Measurements from ENCODE around the gene CLTCL1. TPM values are rescaled to one million over a fixed set of nuclear protein-coding genes. Genes with fewer than 3 reads are reported as not detected.
"Not testable (repeated sequence)": the region's sequence is repeated elsewhere in the genome, so short reads cannot be mapped to it uniquely, and the experiment has no call there.

CLTCL1 gene
- polyA plus RNA-seq, 3 donors: 1.9 to 5.7 (median 4.8) TPM

DNA sequence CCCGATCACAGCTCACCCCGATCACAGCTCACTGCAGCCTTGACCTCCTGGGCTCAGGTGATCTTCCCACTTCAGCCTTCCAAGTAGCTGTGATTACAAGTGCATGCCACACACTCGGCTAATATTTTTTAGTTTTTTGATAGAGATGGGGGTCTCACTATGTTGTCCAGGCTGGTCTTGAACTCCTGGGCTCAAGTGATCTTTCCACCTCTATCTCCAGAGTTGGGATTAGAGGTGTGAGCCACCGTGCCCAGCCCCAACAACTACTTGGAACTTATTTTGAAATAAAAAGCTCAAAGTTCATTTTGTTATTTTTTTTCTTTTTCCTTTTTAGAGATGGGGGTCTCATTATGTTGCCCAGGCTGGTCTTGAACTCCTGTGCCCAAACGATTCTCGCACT is 85.2 kb downstream of the CLTCL1 start:
- WGBS, 3 donors: 92 to 96% (median 92%) methylated on average over 6 of the region's 6 CpGs

DNA sequence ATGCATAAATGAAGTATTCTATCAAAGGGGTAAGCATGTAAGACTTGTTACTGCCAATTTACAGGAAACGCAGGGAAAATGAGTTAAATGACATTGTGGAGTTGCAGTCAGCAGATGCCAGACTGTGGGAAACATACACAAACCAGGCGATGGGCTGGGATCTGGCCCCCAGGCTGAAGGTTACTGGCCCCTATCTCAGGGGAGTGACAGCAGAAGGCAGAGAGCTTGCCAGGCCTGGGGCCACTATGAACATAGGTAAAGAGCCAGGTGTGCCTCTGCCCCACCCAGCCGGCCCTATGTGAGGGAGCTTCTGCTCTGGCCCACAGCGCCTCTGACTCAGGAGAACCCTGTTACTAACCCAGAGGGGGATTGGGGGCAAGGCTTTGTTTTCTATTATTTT is 86.9 kb downstream of the CLTCL1 start:
- WGBS, 3 donors: 83 to 97% (median 95%) methylated on average over 4 of the region's 4 CpGs

More for the DNA sequence above, 85.2 kb downstream of the CLTCL1 start:
- H3K27ac ChIP-seq (ENCODE audit: low read depth, low read length): no peak overlapping the region

DNA sequence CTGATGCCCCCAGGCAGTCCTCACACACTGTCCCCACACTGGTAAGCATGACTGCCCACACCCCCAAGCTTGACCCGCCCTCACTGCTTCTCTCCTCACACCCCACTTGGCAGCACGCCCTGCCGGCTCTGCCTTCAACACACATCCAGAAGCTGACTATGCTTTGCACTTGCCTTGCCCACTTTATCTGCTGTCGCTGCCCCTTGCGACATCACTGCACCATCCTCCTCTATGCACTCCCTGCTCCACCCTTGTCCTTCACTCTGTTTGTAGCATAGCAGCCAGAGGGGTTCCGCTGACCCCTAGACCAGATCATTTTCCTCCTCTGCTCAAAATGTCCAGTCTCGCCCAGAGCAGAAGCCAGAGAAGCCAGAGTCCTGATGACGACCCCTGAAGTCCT is 87.7 kb downstream of the CLTCL1 start:
- 82 to 86% (median 85%) methylated on average over 8 of the region's 8 CpGs for WGBS, 3 donors
- no peak overlapping the region for H3K27ac ChIP-seq (ENCODE audit: low read depth, low read length)

More for the DNA sequence above, 86.9 kb downstream of the CLTCL1 start:
- no peak overlapping the region for H3K27ac ChIP-seq (ENCODE audit: low read depth, low read length)

DNA sequence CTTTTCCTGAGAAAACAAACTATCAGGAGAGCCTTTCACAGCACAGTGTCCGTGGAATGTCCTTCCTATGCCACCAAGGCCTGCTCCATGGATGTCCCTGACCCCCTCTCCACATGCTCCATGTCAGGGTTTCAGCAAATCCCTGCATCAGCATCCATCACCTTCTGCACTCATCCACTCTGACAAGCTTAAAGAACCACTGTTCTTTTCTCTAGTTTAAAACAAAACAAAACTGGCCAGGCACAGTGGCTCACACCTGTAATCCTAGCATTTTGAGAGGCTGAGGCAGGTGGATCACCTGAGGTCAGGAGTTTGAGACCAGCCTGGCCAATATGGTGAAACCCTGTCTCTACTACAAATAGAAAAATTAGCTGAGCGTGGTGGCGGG is 88.7 kb downstream of the CLTCL1 start:
- H3K27ac ChIP-seq (ENCODE audit: low read depth, low read length): not testable (repeated sequence)
- 89 to 96% (median 94%) methylated on average over 3 of the region's 3 CpGs for WGBS, 3 donors

DNA sequence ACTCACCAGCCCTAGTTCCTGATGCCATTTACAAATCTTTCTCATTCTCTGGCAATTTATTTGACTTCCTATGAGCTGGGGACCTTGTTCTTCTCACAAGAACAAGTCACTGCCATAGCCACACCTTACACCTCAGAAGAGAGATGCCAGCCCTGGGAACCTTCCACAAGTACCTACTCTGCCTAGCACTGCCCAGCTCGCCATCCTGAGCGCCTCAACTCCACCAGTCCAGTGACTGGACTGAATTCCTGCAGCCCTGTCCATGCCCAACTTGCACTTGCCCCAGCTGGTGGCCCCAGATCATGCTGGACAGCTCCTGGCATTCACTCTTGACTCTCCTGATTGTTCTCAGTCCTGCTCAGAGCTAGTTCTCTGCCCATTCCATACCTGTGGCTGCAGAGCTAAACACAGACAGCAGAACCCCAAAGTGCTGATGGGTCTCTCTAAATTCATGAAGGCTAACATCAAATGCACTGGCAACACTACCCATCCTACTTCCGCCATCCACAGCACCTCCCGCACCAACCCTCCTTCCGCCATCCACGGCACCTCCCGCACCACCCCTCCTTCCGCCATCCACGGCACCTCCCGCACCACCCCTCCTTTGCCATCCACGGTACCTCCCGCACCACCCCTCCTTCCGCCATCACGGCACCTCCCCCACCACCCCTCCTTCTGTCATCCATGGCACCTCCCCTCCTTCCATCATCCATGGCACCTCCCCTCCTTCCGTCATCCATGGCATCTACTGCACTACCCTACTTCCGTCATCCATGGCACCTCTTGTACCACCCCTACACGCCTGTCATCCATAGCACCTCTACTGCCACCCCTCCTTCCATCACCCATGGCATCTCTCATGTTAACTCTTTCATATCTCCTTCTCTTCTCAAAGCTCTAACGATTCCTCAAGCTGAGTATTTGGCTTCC is 89.4 kb downstream of the CLTCL1 start:
- WGBS, 3 donors: 92 to 96% (median 95%) methylated on average over 18 of the region's 18 CpGs

DNA sequence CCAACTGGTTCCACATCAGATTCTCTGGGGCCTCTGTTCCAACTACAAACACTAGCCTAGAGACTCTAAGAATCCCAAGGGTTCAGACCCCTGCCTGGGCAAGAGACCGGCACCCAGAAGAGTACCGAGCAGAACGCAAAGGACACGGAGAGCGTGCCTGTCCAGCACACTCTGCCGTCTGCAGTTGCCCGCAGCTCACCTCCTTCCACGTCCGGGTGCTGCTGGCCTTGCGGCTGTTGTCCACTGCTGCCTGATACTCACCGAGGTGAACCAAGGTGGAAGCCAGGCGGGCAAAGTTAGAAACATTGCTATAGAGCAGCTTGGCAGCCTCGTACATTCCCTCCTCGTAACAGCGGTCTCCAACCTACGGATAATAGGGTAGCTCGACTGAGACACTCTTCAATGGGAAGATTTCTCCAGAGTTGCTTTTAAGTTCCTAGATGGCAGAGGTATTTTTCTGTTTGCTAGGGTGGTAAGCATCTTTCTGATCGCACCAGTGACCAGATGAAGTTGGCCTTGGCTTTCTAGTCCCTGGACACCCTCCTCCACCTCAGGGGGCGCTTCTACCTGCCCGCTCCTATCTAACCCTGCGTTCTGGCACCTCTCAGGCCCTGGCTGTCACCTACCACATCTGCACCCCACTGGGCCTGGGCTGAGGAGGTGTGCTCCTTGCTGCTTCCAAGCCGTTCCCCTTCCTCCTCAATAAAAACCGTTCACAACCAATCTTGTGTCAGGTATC is 90.2 kb downstream of the CLTCL1 start:
- WGBS, 3 donors: 93 to 96% (median 96%) methylated on average over 23 of the region's 23 CpGs
- no peak overlapping the region for H3K27ac ChIP-seq (ENCODE audit: low read depth, low read length)

More for the DNA sequence above, 89.4 kb downstream of the CLTCL1 start:
- no peak overlapping the region for H3K27ac ChIP-seq (ENCODE audit: low read depth, low read length)

DNA sequence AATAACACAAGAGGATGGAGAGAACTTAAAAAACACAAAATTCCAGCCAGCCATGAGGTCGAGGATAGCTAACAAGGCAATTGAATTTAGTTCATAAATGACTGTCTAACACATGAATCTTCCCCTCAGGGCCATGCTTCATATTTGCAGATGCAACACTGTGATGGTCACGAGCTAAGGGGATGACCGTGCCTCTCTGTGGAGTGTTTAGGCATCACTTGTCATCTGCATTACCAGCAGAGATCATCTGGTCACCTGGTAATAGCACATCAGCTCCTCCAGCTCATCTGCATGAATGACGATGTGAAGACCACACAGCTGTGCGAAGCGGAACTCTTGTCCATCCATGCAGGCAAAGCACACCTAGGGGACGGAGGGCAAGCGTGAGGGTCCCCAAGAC is 92.0 kb downstream of the CLTCL1 start:
- 83 to 92% (median 90%) methylated on average over 8 of the region's 8 CpGs for WGBS, 3 donors
- H3K27ac ChIP-seq (ENCODE audit: low read depth, low read length): no peak overlapping the region

DNA sequence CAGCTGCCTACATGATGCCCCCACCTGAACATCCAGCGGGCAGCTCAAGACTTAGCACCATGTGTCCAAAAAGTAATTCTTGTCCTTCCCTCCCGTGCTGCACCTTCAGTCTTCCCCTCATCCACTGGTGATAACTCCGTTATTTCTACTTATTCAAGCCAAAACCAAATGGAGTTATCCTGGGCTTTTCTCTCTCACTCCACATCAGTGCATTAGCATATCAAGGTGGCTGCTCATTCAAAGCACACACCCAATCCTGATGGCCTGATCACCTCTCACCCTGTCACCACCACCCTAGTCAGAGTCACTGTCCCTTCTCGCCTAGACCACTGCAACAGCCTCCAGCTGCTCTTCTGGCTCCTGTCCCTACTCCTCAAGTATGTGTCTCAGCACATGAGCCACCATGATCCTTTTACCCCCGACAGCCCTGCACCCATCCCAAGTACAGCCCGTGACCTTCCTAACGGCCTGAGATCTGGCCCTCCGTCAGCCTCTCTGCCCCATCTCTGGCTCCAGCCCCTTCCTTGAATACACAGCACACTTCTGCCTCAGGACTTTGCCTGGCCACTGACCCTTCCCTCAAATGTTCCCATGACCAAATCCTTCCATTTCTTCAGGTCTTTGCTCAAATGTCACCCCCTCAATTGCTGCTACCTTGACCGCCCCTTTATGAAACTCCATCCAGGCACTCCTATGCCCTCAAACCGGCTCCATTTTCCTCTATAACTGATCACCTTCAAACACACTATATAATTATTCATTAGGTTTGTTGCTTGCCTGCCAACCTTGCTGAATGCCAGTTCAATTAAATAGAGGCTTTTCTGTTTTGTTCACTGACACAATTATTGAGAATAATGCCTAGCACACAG is 93.3 kb downstream of the CLTCL1 start:
- WGBS, 3 donors: 88 to 95% (median 89%) methylated on average over 10 of the region's 10 CpGs
- no peak overlapping the region for H3K27ac ChIP-seq (ENCODE audit: low read depth, low read length)

DNA sequence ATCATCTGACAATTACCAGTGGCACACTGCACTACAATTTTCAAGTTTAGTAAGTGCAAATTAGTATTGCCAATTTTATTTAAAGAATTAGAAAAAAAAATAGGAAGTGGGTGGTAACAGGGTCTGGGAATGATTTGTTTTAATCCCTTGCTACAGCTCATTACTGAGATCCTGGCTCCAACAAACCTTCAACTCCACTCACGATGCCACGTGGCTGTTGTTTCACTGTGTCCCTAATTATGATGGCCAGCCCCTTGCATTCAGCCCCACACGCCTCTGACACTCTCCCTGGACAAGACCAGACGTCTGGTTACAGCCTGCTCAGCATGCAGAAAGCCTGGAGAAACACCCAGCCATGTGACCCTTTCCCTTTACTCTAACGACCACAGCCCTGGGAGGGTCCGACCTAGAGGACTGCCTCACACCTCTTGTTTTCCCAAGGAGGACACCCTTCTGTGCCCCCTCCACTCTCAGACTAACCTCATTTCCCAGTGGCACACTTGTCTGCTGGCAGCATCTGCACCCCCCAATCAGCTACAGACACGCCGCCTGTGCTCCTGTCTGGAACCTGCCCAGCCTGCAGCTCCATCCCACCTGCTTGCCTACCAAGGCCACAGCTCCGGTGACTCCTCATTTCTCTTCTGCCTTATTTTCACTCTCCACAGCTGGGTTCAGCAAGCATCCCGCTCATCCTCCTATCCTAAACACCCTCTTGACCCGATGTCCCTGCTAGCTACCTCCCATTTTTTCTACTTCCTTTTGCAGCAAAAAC is 94.5 kb downstream of the CLTCL1 start:
- WGBS, 3 donors: 71 to 85% (median 80%) methylated on average over 11 of the region's 11 CpGs
- H3K27ac ChIP-seq (ENCODE audit: low read depth, low read length): no peak overlapping the region

DNA sequence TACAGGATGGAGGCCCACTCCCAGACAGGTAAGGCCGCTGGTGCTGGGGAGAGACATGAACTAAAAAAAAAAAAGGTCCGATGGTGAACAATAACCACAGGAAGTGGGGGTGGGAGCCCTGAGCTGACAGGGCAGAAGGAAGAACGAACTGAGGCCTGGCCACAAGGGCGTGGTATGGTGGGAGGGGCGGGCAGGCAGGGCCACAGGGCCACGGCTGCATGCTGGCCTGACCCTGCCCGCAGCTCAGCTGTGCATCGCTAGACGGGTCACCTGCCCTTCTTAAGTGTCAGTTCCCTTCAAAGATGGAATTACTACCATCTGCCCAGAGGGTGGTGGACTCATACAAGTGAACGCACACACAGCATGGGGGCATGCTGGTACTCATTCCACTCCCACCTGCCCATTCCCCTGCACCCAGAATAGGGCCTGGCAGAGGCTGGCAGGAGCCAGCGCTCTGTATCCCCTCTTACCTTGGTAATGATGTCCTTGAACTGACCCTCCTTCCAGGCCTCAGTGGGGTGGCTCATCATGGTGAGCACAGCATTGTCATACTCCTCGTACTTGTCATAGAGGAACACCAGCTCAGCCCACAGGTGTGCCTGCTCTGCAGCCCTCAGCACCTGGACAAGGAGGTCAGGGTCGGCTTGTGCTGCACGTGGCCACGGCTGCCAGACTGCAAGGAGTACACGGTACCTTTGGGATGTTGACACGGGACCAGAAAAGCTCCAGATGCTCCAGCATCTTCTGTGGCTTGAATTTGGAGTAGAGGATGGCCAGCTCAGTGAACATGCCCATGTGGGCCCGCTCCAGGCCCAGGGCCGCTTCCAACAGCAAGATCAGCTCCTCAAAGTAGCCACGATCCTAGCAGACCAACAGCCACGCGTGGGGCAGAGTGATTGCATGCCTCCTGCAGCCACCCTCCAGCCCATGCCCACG is 95.5 kb downstream of the CLTCL1 start:
- no peak overlapping the region for H3K27ac ChIP-seq (ENCODE audit: low read depth, low read length)
- 75 to 90% (median 82%) methylated on average over 23 of the region's 23 CpGs for WGBS, 3 donors

DNA sequence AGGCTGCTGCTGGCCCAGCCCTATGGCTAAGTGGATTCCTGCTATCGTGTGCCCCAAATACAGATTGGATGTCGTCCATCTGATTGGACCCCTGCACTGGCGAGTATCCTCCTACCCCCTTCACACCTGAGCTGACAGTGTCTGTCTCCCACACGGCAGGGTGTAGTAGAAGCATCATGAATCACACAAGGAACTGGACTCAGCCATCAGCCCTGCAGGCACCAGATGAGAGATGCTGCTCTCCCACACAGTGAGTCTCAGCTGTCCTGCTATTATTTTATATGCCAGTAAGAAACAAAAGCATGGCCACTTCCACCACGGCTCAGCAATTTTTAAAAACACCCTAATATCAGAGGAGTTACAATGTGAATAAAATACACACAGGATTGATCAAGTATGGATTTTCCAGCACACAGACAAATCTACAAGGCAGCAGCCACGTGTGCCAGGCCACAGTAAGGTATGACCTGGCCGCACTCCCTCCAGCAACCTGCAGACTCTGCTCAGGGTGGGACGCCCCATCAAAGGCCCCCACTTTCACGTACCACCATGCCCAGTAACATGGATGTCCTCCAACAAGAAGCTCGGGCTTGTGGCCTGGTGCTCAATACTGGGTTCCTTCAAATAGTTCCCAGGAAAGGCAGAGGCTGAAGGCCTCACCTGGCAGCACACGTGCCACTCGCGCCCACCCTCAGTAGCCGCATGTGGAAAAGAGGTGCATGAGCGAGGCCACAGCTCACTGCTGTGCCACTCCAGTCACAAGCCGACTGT is 96.6 kb downstream of the CLTCL1 start:
- no peak overlapping the region for H3K27ac ChIP-seq (ENCODE audit: low read depth, low read length)
- WGBS, 3 donors: 89 to 94% (median 92%) methylated on average over 16 of the region's 16 CpGs

DNA sequence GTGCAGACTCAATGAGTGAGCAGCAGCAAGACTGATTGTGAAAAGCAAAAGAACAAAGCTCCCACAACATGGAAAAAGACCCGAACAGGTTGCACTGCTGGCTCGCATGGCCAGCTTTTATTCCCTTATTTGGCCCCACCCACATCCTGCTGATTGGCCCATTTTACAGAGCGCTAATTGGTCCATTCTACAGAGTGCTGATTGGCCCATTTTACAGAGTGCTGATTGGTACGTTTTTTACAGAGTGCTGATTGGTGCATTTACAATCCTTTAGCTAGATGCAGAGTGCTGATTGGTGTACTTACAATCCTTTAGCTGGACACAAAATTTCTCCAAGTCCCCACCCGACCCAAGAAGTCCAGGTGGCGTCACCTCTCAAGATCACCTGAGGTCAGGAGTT is 97.6 kb downstream of the CLTCL1 start:
- WGBS, 3 donors: 94 to 97% (median 95%) methylated on average over 6 of the region's 6 CpGs

DNA sequence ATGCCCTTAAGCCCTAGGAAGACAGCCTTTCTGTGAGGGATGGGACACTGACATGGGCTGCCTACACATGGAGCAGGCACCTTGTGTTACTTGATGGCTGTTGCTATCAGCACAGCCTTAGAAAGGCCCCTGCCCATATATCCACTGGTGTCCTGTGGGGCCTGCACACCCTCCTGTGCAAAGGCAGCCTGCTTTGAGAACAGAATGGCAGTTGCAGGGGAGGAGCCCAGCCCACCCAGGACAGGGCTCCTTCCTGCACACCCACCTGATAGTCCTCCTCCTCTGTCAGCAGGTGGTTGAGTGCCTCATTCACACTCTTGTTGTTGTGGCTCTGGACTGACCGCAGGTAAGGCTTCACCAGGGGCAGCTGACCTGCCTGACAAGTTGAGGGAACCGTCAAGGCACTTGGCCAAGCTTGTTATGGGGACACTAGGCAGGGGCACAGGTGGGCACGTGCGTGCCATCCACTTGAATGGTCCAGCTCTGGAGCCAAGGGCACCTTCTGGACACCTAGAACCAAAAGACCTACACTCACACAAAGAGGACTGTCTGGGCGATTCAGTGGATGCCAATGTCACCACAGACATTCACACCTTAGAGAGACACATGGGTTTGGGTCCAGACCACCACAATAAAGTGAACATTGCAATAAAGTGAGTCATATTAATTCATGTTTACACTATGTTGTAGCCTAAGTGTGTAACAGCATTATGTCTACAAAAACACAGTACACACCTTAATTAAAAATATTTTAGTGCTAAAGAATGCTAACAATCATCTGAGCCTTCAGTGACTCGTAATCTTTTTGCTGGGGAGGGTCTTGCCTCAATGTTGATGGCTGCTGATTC is 103.6 kb downstream of the CLTCL1 start:
- H3K27ac ChIP-seq (ENCODE audit: low read depth, low read length): no peak overlapping the region
- WGBS, 3 donors: 84 to 91% (median 87%) methylated on average over 6 of the region's 6 CpGs

More for the DNA sequence above, 97.6 kb downstream of the CLTCL1 start:
- H3K27ac ChIP-seq (ENCODE audit: low read depth, low read length): no peak overlapping the region

DNA sequence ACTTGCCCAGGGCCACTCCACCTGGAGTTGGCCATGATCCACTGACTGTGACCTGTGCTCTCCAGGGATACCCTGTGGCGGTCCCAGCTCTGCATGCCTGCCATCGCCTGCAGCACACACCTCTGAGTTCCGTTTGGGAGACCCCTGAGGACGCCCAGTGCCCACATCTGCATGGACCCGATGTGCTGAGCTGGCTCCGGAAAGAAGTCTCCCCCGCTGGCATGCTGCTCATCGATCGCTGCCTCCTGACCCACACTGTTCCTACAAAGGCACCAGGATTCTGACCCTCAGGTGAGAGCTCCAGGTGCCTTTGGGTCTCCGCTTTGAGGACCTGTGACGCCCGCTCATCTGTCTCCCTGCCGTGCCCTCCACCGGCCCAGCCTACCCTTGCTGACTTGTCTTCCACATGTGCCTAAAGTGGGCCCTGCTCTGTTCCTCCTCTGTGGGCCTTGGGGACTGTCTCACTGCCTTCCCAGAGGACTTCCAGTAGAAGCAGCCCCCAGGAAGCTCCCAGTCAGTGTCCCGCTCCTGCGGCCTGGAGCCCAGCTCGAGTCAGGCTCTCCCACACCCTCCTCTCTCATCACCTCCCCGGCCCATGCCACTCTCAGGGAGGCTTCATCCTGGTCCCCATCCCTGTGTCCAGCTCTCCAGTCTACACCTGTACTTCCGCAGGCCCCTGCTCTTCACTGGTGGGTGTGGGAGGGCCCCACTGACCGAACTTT is 107.1 kb downstream of the CLTCL1 start:
- no peak overlapping the region for H3K27ac ChIP-seq (ENCODE audit: low read depth, low read length)
- WGBS, 3 donors: 84 to 92% (median 88%) methylated on average over 16 to 20 of the region's 20 CpGs

DNA sequence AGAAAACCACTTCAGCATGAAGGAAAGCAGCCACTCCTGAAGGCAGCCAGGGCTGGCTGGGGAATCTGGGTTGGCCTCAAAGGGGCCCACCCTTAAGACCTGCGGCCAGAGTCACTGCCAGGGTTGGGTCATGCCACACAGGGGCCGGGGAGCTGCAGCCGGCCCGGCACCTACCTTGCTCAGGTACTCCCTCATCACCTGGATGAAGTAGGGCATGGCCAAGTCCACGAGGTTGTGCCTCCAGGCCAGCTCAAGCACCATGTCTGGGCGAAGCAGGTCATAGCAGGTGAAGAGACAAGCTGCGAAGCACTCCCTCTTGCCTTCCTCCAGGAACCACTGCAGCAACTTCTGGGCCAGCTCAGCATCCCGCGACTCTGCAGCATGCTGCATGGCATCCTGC is 108.3 kb downstream of the CLTCL1 start:
- no peak overlapping the region for H3K27ac ChIP-seq (ENCODE audit: low read depth, low read length)
- 87 to 95% (median 91%) methylated on average over 9 of the region's 9 CpGs for WGBS, 3 donors
